Glomerular endothelial cell (primary cell): ENCODE measurements around the gene MLN. TPM values are rescaled to one million over a fixed set of nuclear protein-coding genes. Genes with fewer than 3 reads are reported as not detected.

Source experiments
- DNase-seq: peaks from one replicate; pipeline ENCODE4 v3.0.0-alpha.2; 2011; ENCODE audit warnings: low read depth, low spot score; ENCODE audit errors: extremely low read depth
- total RNA-seq: library from RNA; depleted of rRNA; stranded (reverse); fragments of >200 nt; gene quantifications from 2 replicates; pipeline ENCODE4 v1.2.3, GENCODE V29; 2015

The MLN gene
- total RNA-seq, 1 donor from 2014 or later, result not detected

- DNase-seq, result no peak
Measured at GRCh38 chr6:33776186-33776585, 27.6 kb downstream of the MLN start.

- no peak for DNase-seq
Measured at GRCh38 chr6:33774774-33775173, 29.0 kb downstream of the MLN start.

DNA sequence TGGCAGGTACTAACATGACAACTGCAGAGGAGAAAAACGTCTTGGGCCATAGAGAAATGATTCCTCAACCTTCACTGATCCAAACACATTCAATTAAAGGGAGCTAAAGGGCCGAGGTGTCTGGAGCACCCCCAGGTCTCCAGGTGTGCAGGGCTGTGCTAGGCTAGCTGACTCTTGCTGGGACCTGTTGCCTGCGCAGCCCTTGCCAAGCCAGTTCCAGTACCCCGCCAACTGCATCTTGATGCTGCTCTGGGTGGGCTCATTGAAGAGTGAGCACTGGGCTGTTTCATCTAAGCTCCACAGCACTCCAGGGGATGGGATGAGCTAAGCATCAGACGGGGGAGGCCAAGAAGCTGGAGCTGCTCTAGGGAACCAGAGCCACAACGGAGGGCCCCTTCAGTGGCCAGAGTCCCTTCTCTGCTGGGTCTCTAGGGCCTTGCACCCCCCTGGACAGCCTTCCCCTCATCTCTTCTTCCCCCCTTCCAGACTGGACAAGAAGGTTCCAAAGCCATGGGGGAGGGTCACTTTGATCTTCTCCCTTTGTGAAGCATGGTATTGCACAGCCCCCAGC is 30.8 kb downstream of the MLN start:
- DNase-seq, result no peak

DNA sequence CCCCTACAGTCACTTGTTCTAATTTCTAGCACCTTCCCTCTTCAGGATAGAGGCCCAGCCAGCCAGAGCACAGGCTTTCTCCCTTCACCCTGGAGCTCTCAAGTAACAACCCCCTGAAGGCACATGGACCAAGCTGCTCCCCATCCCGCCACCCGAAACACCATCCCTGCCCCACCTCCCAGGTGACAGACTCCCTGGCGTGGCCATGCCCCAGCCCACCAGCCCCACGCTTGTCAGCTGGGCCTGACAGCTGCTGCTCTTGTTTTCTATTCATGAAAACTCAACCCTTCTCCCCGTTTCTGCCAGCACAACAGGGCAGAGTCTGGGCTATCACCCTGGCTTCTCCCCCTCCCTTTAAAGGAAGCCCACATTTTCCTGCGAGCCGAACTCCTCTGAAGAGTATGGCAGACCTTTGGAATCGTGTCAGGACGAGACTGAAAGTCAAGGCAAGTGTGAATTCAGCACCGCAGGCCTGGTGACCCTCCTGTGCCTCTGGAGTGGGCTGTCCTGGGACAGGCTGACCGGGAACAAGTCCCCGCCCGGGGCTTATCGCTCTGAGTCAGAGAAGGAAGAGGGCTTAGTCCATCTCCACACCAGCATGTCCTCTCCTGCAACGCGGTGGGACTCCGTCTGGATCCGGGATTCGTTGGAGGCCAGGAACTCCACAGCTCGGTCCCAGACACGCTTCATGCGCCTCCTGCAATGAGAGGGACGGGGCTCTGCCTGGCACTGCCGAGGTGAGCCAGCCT is 31.5 kb downstream of the MLN start:
- no peak for DNase-seq

GRCh38 chr6:33771146-33772081 is 32.4 kb downstream of the MLN start:
- DNase-seq, result no peak

DNA sequence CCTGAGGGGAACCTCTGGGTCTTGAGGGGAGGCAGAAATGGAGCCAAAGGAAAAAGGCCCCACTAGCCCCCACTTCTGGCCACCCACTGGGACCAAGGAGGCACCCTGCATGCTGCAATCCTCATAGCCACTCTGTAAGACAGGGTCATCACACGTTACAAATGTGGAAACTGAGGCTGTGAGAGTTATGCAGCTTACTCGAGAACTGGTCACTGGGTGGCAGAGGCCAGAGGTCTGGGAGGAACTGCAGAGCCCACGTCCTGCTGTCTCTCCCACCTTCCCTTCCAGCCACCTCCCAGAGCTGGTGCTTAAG is 33.0 kb downstream of the MLN start:
- no peak for DNase-seq

DNA sequence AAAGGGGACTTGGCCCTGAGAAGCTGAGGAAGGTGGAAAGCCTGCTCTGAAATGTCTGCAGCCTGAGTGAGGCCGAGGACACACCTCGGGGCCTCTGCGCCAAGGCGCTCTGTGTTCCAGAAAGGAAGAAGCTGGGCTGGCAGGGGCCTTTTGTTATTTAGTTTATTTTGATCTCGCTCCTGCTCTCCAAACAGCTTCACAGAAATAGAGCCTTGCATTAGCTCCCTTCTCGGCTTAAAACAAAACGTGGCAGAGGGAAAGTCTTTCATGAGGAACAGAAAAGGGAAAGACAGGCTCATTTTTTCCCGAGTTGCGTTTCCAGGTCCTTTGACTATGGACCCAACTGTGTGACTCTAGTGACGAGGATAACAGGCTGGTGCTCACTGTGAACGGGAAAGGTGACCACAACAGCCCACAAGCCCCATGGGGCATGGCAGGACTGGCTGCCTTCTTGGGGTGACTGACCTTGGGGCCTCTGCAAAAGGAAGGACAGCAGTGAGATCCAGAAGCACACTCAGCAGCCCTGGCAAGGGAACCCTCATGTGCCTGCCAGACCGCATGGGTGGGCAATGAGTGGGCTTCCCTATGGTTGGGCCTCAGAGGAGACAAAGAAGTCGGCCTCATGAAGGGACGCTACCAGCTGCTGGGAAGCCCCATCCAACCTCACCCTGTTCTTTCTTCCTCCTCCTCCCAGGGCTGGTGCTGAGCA is 33.5 kb downstream of the MLN start:
- DNase-seq, result no peak

GRCh38 chr6:33769248-33769821 is 34.5 kb downstream of the MLN start:
- DNase-seq, result no peak

GRCh38 chr6:33768644-33769120 is 35.1 kb downstream of the MLN start:
- peak; percentile 54 for DNase-seq

DNA sequence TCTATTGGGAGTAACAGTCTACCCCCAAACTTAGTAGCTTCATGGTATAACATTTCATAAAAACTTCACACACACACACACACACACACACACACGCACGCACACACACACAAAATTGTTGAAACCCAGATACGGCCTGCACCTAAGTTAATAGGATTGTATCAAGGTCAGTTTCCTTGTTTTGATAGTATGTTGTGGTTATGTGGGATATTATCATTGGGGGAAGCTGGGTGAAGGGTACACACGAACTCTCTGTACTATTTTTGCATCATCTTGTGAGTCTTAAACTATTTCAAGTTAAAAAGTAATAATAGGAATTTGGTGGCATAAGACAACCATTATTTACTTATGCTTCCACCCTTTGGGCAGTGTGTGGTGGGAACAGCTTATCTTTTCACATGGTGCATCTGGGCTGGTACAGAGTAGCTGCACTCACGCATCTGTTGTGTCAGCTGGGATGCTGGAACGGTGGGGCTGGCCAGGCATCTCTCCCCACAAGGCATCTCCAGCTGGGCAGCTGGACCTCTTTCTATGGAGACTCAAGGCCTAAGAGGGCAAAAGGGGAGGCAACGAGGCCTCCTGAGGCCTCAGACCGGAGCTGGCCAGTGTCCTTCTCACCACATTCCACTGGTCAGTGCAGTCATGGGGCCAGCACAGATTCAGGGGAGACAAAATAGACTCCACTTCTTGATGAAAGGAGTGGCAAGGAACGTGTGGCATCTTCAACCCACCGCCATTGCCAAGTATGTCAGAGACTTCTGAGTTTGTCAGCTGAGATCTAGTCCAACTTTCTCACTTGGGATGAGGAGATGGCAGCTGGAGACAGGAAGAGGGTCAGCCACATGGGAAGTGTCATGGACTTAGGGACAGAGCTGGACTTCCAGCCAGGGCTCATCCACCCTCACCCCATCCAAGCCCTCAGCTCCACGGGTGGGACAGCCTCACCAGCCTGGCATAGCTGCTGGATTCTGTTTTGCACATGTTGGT is 36.6 kb downstream of the MLN start:
- DNase-seq, result no peak

GRCh38 chr6:33765368-33765767 is 38.4 kb downstream of the MLN start:
- DNase-seq, result no peak

DNA sequence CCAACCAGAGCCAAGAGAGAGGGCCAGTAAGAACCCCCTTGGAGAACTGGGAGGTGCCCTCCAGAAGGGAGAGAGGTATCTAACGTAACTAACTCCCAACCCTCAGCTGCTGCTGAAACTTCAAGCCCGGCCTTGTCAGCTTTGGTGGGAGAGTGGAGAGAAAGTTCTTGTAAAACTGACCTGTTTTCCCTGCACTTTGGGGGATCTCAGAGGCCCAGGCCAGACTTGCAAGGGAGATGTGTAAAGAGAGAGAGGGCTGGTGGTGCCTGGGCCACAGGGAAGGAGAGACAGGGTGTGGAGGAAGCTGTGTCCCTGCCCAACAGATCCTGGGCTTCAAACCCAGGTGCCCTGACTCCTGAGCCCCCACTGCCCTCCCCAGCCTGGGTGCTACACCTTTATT is 39.8 kb downstream of the MLN start:
- DNase-seq, result no peak

DNA sequence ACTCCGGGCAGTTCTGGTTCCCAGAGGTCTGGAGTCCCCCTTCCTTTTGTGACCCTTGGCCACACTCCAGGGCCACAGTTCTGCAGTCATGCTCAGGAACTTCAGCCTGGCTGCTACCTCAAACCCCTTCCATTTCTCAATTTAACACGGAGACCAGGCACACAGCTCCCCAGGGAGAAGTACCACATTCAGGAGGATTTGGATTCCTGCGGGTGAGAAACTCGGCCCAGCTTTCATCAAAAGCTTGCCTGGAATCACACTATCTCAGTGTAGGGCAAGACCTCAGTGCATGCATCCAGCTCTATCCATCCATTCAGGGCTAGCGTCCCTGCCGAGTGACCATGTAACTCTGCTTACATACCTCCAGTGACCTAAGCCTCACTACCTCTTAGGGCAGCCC is 40.3 kb downstream of the MLN start:
- no peak for DNase-seq

DNA sequence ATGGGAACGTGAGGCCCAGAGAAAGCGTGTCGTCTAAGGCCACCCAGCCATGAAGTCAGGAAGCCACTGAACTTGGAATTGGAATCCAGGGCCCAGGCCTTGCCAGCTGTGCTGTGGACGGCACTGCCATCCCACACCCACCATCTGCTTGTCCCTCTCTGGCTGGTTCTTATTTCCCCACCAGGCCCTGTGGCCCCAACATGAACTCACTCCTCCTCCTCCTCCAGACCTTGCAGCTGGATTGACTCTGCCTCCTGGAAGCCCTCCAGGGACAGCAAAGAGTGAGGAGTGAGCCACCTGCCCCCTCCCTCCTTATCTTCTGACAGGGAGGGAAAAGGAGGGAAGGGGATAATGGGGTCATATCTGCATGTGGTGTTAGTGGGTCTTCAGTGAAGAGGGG is 41.1 kb downstream of the MLN start:
- DNase-seq, result no peak

GRCh38 chr6:33761922-33762629 is 41.7 kb downstream of the MLN start:
- no peak for DNase-seq

DNA sequence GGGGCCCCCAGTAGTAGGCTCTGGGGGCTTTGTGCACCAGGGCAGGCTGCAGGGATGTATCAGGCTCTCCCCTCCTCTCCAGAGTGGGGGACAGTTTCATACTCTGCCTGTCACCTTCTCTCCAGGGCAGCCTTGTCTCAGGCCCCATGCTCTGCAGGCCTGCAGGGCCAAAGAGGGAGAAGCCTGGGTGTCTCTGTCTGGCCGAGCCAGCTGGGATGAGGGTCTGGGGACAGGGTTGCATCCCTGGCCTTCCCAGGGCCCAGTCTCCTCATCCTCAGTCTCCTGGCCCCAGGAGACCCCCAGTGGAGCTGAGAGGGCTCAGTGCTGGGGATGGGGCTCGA is 42.3 kb downstream of the MLN start:
- no peak for DNase-seq

DNA sequence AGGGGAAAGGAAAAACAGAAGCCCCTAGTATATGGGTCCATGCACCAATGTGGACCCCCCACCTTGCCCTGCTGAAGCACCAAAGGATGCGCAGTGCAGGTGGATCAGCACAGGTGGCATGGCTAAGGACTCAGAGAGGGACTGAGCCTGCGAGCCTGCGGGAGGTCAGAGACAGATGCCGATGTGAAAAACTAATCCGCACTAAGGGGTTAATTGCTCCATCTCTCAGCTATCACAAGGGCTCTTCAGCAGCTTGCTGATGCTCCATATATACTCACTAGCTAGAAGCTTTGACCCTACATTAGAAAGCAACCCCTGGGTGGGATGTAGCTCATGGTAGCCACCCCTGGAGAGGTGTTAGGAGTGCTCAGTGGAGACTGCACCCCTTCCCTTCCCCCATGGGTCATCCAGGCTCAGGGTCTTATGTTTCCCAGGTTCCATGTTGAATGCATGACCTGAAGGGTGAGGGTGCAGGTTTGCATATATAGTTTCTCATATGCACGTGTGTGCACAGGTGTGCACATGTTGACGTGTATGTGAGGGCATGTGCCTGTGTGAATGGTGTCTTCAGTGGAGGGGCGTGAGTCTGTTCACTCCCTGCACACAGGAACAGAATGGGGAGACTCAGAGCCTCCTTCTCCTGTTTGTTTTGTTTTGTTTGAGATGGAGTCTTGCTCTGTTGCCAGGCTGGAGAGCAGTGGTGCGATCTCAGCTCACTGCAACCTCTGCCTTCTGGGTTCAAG is 43.7 kb downstream of the MLN start:
- DNase-seq, result no peak

- DNase-seq, result no peak
Measured at GRCh38 chr6:33758815-33759216, 45.0 kb downstream of the MLN start.
